Uterus (tissue), 4 donors: ENCODE measurements around the gene SLC6A1. TPM values are rescaled to one million over a fixed set of nuclear protein-coding genes. Genes with fewer than 3 reads are reported as not detected.

Experiments
- DNase-seq, 2 donors: peaks; one replicate each; pipeline ENCODE4 v3.0.0-alpha.2; 2019 to 2020
- H3K27ac ChIP-seq, 2 donors: fragments of 200-600 bp; sonication (generic); 1 replicate in 1 of 2; 2 replicates in 1 of 2; pipeline ENCODE4 v1.5.1; 2016 to 2018
- H3K27me3 ChIP-seq, 2 donors: fragments of 200-600 bp; sonication (generic); one replicate each; pipeline ENCODE4 v1.5.1; 2018 to 2019; ENCODE audit warnings: control low read depth in 1 of 2
- H3K36me3 ChIP-seq, 2 donors: fragments of 200-600 bp; sonication (generic); one replicate each; pipeline ENCODE4 v1.5.1; 2019; ENCODE audit warnings: control low read depth in 1 of 2
- H3K4me1 ChIP-seq, 2 donors: fragments of 200-600 bp; sonication (generic); one replicate each; pipeline ENCODE4 v1.5.1; 2018 to 2019; ENCODE audit warnings: control low read depth in 1 of 2
- H3K4me3 ChIP-seq, 2 donors: fragments of 200-600 bp; sonication (generic); 1 replicate in 1 of 2; 2 replicates in 1 of 2; pipeline ENCODE4 v1.5.1; 2018 to 2019; ENCODE audit warnings: mild to moderate bottlenecking in 1 of 2
- H3K9me3 ChIP-seq, 2 donors: fragments of 200-600 bp; sonication (generic); one replicate each; pipeline ENCODE4 v1.5.1; 2019; ENCODE audit warnings: control low read depth in 1 of 2
- CTCF ChIP-seq, 4 experiments: fragments of 200-600 bp in 2 of 4; fragments of 450-650 bp in 2 of 4; sonication (generic) in 2 of 4; IDR thresholded peaks; one replicate each; pipeline ENCODE4 v1.5.1; 2016 to 2019; ENCODE audit warnings: antibody characterized with exemption in 4 of 4, mild to moderate bottlenecking in 2 of 4, moderate library complexity in 1 of 4
- POLR2A ChIP-seq, 2 donors: fragments of 450-650 bp; IDR thresholded peaks; one replicate each; pipeline ENCODE4 v1.6.1; 2016; ENCODE audit warnings: antibody characterized with exemption in 2 of 2, mild to moderate bottlenecking in 1 of 2, moderate library complexity in 1 of 2
- intact Hi-C: fragments of 100-400 bp; cut with DNase I; formaldehyde crosslinking; loops from one replicate; pipeline ENCODE4 v1.15.1; 2023; ENCODE audit warnings: low total_unique reads
- total RNA-seq, 4 donors: library from RNA; depleted of rRNA in 3 of 4; stranded (reverse); fragments of >200 nt in 3 of 4; gene quantifications; one replicate each; pipeline versions ENCODE4 v1.1.0 to v1.2.4, GENCODE V29; 2014 to 2023
- donor health status: DM: yes; HTN: yes; CAD: no.

The SLC6A1 gene
- total RNA-seq, 4 donors from 2014 or later = under 0.01 to 5.0 (median 1.6) TPM

GRCh38 chr3:11054739-11055438, 62.3 kb downstream of the SLC6A1 start:
- no peak for TF ChIP-seq POLR2A (IDR thresholded peaks at IDR 0.05)
- TF ChIP-seq CTCF (IDR thresholded peaks at IDR 0.05) = no peak
- Histone ChIP-seq H3K4me1 (no peaks in the 10 kb centered on the region), H3K4me3 (no peak overlapping the region), H3K27ac (no peak overlapping the region), H3K9me3 (no peaks in the 10 kb centered on the region), H3K36me3 (no peaks in the 10 kb centered on the region), H3K27me3 (no peaks in the 10 kb centered on the region)
- no peak for DNase-seq
- intact Hi-C loops = loop anchor here (10.0 kb wide), 1 partner anchor 110 kb away; no protein-coding TSS in a partner anchor

- no peaks in the 10 kb centered on the region for H3K36me3 ChIP-seq
- no peaks in the 10 kb centered on the region for H3K27me3 ChIP-seq
- H3K4me1 ChIP-seq = no peaks in the 10 kb centered on the region
- intact Hi-C loops = loop anchor here (10.0 kb wide), 1 partner anchor 111 kb away; no protein-coding TSS in a partner anchor
- no peak overlapping the region for H3K4me3 ChIP-seq
- no peak overlapping the region for H3K27ac ChIP-seq
- DNase-seq = no peak
- no peaks in the 10 kb centered on the region for H3K9me3 ChIP-seq
- TF ChIP-seq POLR2A (IDR thresholded peaks at IDR 0.05) = no peak
- TF ChIP-seq CTCF (IDR thresholded peaks at IDR 0.05) = no peak
Measured at GRCh38 chr3:11055496-11055895, 62.9 kb downstream of the SLC6A1 start.

- TF ChIP-seq CTCF (IDR thresholded peaks at IDR 0.05) (no peak), POLR2A (IDR thresholded peaks at IDR 0.05) (no peak)
- no peaks in the 10 kb centered on the region for H3K36me3 ChIP-seq
- H3K27me3 ChIP-seq = no peaks in the 10 kb centered on the region
- intact Hi-C loops = loop anchor here (10.0 kb wide), 1 partner anchor 112 kb away; no protein-coding TSS in a partner anchor
- H3K4me3 ChIP-seq = no peak overlapping the region
- H3K27ac ChIP-seq = no peak overlapping the region
- DNase-seq = no peak
- H3K4me1 ChIP-seq = no peaks in the 10 kb centered on the region
- no peaks in the 10 kb centered on the region for H3K9me3 ChIP-seq
Measured at GRCh38 chr3:11056531-11057050, 64.0 kb downstream of the SLC6A1 start.

- TF ChIP-seq CTCF (IDR thresholded peaks at IDR 0.05) = no peak
- H3K4me3 ChIP-seq = no peak overlapping the region
- no peak for DNase-seq
- H3K27me3 ChIP-seq = no peaks in the 10 kb centered on the region
- H3K4me1 ChIP-seq = no peaks in the 10 kb centered on the region
- H3K36me3 ChIP-seq = no peaks in the 10 kb centered on the region
- intact Hi-C loops = loop anchor here (10.0 kb wide), 1 partner anchor 113 kb away; no protein-coding TSS in a partner anchor
- H3K9me3 ChIP-seq = no peaks in the 10 kb centered on the region
- H3K27ac ChIP-seq = no peak overlapping the region
Measured at GRCh38 chr3:11057655-11058054, 65.1 kb downstream of the SLC6A1 start.

GRCh38 chr3:11059090-11059798, 66.7 kb downstream of the SLC6A1 start:
- Histone ChIP-seq H3K9me3 (no peaks in the 10 kb centered on the region), H3K4me1 (no peaks in the 10 kb centered on the region), H3K27me3 (no peaks in the 10 kb centered on the region), H3K4me3 (no peak overlapping the region), H3K36me3 (no peaks in the 10 kb centered on the region), H3K27ac (no peak overlapping the region)
- intact Hi-C loops = loop anchor here (10.0 kb wide), 1 partner anchor 114 kb away; no protein-coding TSS in a partner anchor
- peak; percentile 50 to 55 for DNase-seq
- TF ChIP-seq POLR2A (IDR thresholded peaks at IDR 0.05) (no peak), CTCF (IDR thresholded peaks at IDR 0.05) (peak; percentile 64 to 82 (median 72))
